DLD1 (cell line): ENCODE results near the gene SRPX2.
"Not testable (repeated sequence)": the region's sequence is repeated elsewhere in the genome, so short reads cannot be mapped to it uniquely, and the experiment has no call there.

Experiments used
- in situ Hi-C: cut with HindIII; loops from 2 replicates; pipeline ENCODE4 v1.10.0; 2017; ENCODE audit warnings: low sequenced_read_pairs

The SRPX2 gene

DNA sequence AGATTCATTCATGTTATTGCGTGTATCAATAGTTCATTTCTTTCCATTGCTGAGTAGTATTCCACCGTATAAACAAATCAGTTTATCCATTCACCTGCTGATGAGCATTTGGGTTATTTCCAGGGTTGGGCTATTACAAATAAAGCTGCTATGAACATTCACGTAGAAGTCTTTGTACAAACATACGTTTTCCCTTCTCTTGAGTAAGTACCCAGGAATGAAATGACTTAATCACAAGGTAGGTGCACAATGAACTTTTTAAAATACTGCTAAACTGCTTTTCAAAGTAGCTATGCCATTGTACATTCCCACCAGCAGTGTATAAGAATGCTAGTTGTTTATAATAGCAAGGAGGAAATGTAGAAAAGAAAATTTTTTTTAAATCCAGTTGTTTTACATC, 52.0 kb downstream of the SRPX2 start:
- in situ Hi-C loops = no loop called here

DNA sequence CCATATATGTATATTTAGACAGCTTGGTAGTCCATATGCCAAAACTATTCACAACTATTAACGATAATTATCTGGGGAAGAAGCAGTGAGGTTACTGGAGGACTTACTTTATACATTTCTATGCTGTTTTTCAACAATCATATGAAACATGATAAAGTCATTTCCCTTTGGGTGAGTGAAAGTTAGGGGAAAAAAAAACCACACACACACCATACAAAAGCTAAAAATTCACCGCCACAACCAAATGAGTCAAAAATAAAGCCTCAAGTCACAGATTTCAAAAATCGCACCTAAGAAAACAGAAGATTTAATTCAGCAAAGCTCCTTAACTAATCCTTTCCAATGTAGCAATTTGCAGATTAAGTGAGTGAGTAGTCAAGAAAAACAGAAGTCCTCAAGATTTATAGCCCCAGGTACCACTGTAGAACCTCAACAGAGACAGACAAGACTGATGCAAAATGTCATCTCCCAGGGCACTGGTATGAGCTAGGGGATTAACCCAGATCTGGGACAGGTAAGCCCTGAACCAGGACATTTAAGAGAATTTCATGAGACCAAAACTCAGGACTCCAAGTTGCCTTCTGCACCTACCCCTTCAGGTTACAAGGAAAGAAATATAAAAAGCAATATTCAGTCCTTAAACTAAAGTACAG, 52.8 kb downstream of the SRPX2 start:
- in situ Hi-C loops = no loop called here

DNA sequence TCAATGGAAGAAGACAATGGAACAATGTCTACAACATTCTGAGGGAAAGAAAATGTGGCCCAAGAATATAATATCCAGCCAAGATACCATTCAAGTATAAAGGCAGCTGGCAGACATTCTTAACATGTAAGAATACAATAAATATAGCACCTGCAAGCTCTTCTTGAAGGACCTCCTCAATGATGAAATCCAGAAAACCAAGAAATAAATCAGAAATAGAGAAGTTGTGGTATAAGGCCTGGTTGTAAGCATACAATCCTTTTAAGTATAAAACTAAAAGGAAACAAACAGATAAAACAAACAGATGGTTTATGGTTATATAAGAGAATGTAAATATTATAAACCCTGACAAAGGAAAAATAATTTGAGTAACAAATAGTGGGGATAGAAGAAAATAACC, 54.6 kb downstream of the SRPX2 start:
- in situ Hi-C loops = no loop called here

DNA sequence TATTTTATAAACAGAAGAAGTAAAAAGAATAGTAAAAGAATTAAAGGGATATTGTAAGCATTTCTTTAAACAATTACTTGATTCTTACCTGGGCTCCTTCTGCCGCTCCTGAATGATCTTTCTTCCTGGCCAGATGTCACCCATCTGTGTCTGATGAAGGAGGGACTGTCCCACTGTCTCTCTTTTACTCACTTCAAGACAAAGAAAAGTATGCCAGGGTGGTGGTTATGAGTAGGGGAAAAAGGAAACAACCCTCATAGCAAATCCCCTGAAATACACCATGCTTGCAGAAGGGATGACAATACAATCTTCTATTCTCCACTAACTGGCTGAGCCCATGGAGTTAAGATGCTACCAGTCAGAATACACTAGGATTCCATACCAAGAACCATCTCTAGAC, 56.8 kb downstream of the SRPX2 start:
- in situ Hi-C loops = no loop called here

DNA sequence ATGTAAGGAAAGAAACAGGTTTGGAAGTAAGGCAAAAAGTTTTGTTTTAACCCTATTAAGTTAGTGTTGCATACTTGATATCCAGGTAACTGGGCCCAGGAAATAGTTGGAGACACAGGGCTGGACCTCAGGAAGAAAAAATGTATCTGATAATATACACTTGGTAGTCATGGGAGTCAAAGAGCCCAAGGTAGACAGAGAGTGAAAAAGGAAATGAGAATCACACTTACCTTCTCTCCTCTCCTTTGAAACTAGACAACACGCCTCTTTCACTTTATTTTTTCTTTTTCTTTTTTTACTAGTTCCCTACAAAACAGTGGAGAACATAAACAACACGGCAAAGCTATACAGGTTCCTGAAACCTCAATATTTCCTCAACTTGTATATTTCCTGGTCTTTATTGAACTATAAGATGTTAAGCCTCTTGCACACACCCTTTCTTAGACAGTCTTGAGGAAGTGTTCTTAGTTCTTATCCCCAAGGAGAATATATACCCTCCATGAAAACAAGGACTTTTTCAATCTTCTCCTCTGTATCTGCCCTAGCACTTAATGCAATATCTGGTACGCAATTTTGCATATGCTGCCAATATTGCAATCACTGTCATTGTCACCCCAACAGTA, 60.7 kb downstream of the SRPX2 start:
- in situ Hi-C loops = no loop called here

DNA sequence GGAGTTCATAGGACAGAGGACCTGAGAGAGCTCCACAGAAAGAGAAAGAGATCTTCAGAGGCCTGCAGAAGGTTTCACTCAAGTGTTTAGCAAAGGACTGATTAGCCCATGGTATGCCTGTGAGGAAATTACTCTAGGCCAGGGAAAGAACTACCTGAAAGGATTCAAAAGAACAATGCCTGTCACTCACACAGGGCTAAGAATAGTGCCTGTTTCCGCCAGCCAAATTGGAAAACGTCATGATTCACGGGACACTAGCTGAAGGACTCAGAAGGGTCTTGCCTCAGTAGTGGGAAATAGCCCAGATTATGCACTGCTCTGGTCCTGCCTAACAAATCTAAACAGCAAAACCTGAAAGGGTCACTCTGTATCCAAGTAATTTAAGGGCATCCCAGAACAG, 66.8 kb downstream of the SRPX2 start:
- in situ Hi-C loops = no loop called here

DNA sequence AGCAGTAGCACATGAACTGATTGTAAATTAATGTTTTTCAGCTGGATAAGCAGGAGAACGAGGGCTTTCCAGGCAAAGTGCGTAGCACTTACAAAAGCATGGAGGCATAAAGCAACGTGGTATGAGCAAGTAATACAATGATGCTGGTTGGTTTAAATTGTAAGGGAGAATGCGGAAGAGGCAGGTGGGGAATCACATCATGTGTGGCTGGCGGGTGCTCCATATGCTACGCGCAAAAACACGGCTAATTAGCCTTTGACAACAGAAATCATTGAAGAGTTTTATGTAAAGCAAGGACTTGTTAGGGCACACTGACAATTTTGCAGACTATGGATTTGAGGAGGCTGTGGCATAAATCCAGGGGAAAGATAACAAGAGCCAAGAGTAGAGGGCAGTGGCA, 73.4 kb downstream of the SRPX2 start:
- in situ Hi-C loops = no loop called here

DNA sequence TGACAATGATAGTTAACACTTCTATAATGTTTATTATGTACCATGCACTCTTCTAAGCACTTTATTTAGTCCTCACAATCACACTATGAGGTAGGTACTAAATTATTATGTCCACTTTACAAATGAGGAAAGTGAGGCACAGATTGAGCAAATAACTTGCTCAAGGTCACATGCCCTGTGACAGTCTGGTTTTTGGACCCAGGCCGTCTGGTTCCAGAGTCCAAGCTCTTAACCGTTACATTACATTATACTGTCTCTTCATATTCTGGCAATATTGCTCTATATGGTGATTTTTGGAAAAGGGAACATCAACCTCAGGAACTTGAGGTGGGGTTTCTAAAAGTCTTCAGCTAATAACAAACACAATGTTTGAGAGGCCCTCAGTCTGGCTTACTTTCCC, 75.1 kb downstream of the SRPX2 start:
- in situ Hi-C loops = no loop called here

DNA sequence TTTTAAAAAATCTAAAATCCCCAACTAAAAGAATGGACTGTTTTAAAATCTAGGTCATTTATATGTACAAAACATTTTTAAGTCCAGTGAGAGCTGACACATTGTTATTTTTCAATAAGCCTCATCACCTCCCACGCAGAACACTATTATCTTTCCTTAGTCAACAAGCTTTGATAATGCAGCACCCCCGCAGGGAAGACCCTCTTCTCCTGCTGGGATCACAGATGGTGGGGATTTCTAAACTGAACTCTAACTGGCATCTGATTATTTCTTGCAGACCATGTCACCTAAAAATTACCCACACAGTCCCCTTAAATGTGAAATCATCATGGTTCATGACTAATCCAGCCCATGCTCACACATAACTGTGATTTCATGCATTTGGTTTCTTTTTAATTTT, 76.3 kb downstream of the SRPX2 start:
- in situ Hi-C loops = no loop called here

DNA sequence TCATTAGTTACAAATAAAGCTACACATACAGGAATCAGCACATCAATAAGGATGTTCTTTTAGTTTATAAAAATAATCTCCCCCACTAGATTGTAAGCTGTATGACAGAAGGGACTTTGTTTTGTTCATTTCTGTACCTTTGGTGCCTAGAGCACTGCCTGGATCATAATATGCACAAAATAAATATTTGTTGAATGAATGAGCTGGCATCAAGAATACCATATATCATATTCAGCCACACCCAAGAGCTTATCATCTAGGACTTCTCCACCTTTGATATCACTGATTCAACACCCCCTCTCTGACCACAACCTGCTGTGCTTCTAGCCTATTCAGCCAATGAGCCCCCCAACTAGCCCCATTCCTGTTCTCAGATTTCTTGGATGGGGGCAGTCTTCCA, 77.3 kb downstream of the SRPX2 start:
- in situ Hi-C loops = no loop called here

DNA sequence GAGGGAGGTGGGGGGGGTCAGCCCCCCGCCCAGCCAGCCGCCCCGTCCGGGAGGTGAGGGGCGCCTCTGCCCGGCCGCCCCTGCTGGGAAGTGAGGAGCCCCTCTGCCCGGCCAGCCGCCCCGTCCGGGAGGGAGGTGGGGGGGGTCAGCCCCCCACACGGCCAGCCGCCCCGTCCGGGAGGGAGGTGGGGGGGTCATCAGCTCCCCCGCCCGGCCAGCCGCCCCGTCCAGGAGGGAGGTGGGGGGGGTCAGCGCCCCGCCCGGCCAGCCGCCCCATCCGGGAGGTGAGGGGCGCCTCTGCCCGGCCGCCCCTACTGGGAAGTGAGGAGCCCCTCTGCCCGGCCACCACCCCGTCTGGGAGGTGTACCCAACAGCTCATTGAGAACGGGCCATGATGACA, 80.0 kb downstream of the SRPX2 start:
- in situ Hi-C loops = not testable (repeated sequence)
